Activated CD8-positive, alpha-beta memory T cell treated with anti-CD3 and anti-CD28 coated beads, Interleukin-2, amount 50 U/mL, for 24 hours (primary cell): ENCODE results near the gene FNTB.

Experiments used
- DNase-seq: peaks from one replicate; pipeline ENCODE4 v3.0.0-alpha.2; 2020; ENCODE audit errors: extremely low read depth

The FNTB gene

DNA sequence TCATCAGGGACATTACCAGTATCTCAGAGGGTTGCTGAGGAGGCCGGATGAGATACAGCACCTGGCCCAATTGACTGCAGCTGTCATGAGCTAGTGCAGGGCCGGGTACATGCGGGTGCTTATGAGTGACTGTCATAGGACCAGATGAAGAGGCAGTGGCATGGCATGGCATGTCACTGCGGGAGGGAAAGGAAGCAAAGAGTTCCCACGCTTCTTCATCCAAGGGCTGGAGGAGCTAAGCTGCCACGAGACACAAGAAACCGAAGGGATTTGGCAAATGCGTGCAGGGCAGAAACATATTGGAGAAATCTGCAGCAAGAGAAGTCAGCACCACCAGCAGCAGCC, 33.4 kb upstream of the FNTB start:
- DNase-seq = no peak

DNA sequence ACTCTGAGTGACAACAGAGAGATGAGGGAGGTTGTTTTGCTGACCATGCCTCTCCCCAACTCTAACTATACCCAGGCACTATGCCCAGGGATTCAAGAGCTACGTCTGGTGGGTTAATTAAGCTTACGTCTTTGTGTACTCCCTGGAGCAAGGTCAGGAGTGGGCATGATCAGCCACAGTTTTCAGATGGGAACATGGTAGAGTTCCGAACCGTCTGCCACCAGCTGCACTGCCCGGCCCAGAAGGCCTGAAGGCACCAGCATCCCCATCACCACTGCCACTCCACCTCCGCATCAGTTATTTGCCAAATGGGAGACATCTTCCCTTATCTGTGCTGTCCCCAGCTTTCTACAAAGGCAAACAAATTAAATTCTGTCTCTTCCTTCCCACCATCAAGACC, 33.0 kb upstream of the FNTB start:
- no peak for DNase-seq

DNA sequence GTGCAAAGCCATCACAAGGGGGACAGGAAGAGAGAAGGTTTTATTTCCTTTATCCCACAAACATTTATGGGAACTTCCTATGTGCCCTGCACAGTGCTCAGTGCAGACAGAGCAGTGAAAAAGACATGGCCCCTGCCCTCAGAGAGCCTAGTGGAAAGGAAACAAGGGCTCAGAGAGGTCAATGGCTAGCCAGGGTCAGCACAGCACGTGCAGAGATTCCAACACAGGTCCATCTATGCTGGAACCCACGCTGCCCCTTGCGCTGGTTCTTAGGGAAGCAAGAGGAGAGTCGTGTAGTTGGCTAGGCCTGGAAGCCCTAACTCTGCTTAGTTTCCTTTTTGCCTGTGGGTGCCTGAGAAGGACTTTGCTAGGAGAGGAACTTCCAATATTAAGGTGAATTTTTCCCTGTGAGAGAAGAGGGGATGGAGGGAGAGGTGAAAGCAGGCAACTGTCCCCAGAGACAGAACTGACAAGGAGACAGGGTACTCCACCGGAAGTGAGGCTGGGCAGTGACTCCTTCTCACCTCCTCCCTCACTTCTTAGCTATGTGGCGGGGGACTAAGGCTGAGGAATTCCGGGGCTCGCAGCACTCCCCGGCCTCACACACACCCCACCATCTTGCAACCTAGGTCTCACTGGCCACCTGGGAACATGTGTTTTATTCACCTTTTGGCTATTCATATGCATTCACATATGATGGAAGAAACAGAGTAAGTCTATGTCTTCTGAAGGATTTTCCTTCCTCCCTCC, 32.0 kb upstream of the FNTB start:
- no peak for DNase-seq

DNA sequence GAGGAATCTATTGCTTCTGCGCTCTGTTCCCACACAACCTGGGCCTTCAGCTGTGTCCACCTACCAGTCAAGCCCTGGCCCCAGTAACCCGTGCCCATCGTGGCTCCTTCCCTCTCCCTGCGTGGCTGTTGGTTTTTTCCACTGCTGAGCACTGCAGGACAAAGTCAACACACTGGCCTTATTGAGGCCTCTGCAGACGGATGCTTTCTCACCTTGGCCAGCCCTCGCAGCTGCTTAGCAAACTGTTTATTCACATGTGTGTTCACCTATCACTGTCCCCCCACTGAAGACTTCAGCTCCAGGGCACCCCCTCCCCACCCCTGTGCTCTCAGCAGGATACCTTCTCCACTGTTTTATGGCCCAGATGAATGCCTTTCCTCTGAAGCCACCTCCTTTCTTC, 31.4 kb upstream of the FNTB start:
- no peak for DNase-seq

DNA sequence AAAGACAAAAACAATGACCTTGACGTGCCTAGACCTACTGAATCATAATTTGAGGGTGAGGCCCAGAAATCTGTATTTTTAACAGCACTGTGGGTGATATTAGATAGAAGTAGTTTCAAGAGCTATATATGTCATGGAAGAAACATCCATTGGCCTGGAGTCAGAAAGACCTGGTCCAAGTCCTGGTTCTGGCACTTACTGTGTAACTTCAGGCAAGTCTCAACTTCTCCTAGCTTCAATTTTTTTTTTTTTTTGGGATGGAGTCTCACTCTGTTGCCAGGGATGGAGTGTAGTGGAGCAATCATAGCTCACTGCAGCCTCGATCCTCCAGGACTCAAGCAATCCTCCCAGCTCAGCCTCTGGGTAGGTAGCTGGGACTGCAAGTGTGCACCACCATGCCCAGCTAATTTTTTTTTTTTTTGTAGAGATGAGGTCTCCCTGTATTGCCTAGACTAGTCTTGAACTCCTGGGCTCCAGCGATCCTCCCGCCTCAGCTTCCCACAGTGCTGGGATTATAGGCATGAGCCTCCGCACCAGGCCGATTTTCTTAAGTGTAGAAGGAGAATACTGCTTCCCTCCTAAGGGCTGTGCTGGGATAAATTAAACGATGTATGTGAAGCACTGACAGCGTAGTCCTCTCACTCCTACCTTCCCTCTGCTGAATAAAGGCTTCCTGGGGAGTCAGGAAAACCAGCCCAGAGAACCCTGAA, 29.8 kb upstream of the FNTB start:
- DNase-seq = no peak

DNA sequence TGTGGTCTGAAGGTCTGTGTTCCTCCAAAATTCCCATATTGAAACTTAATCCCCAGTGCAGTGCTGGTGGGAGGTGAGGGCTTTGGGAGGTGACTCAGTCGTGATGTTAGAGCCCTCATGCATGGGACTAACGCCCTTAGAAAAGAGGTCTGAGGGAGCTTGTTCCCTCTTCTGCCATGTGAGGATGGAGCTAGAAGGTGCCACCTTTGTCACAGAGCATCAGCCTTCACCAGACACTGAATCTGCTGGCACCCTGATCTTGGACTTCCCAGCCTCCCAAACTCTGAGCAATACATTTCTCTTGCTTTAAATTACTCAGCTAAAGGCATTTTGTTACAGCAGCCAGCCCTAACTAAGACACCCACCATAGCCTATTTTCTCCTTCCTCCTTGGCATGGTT, 28.5 kb upstream of the FNTB start:
- DNase-seq = no peak

DNA sequence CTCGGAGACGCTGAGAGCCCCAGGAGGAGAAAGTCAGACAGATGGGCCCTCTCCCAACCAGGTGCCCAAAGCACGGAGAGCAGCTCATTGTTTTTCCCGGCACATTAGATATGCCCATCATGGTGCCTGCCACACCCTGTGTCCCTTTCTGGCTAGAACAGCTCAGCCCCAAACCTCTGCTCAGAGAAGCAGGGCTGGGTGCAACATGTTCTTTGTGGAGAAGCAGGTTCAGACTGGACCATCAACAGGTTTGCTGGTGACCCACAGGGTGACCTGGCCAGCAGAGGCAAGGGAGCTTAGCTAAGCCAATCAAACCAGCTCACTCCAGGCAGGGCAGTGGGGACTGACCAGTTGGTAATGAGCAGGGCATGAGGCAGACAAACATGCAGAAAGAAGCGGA, 28.0 kb upstream of the FNTB start:
- DNase-seq = no peak

DNA sequence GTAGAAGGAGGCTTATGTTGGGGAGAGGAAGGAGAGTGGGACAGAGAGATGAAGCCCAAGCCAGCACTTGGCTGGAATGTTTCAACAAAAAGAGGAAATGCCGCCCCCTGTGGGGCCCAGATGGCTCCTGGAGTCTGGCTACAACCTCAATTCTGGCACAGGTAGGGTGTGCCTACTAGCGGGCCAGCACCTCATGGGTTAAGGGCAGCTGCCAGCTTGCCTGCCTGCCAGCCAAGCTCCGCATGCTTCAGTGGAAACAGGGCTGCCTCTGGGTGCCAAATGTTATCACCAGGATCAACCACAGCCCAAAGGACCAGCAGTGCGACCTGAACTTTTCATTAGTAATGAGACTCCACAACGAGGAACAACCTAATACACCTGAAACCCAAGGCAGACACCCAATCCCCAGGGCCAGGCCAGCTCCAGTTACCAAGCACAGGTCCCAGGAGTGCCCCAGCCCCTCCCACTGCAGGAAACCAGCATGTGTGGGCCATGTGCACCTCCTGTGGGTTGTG, 25.9 kb upstream of the FNTB start:
- DNase-seq = no peak

DNA sequence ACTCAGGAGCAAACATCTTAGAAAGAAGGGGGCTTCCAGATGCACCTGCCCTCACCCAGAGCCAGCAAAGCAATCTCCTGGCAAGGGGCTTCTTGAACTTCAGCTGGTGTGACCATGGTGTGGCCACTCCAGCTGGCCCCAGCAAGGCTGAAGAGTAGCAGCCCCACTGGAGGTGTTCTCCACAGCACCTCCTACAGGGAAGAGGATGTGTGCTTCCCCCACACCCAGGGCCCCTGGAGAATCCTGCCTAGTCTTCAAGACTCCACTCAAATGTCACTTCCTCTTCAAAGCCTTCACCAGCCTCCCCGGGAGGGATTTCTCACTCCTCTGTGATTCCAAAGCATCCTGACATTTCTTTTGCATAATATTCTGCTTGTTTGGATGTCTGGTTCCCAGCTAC, 23.1 kb upstream of the FNTB start:
- no peak for DNase-seq

DNA sequence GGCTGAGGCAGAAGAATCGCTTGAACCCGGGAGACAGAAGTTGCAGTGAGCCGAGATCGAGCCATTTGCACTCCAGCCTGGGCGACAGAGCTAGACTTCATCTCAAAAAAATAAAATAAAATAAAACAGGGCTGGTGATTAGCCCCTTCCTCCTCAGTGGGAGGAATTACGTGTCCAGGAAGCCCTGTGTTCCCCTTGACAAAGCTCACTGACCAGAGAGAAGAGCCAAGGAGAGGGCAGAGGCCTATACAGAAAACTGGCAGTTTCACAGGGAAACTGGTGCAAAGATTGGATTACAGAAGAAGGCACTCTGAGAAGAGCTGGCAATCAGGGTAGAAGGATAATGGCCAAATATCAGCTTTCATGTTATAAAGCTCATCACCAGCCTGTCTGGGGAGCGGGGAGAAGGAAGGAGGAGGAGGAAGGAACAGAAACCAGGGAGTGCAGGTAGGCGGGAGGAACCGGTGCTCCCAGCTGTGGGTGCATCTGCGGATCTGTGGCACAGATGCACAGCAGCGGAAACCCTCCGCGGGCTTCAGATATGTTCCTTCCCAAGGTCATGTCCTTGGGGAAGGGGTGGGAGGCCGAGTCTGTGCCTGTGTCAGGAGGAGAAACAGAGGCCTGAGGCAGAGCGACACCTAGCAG, 21.2 kb upstream of the FNTB start:
- no peak for DNase-seq

DNA sequence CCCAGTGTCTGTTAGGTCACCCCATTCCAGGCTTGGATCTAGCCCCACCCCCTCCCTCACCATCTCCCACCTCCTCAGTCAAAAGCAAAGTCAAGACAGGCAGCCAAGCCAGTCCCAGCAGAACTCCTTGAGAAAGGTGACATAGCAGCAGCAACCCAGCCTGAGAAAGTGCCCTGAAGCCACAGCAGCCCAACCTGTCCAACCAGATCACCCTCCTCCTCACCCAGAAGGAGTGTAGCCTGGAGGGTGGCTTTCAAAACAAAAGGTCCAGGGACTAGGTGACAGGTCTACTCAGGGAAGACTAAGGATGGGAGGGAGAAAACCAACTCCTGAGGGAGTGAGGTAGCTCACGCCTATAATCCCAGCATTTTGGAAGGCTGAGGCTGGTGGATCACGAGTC, 19.7 kb upstream of the FNTB start:
- no peak for DNase-seq

DNA sequence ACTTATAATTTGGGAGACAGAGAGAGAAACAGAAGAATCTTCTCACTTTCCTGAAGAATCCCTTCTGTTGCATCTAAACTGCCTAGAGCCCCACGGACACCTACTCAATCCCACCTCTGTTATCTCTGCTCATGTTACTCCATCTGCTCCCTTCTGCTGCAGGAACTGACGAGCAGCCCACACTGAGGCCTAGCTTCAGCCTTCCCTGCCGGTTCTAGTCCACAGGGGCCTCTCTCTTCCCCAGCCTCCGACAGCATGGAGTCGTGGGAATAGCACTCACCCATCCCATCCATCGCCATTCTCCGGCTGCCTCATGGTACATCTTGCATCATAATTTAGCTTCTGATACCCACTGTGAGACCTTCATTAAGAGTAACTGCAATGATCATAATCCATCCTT, 18.5 kb upstream of the FNTB start:
- no peak for DNase-seq

DNA sequence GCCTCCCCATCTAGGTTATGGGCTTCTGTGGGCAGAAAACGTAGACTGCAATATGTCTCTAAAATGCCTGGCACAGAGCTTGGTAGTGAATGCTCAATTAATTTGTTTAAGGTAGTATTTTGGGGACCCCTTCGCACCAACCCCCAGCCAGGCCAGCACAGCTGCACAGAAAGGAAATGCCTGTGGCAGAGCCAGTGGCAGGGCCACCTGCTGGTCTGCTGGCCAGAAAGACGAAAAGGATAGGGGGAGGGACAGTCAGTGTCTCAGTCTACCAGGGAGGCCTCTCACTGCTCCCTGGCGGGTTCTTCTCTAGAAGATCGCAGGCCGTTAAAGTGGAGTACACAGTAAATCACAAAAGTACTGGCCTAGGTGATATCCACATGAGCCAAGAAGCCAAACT, 18.0 kb upstream of the FNTB start:
- no peak for DNase-seq

DNA sequence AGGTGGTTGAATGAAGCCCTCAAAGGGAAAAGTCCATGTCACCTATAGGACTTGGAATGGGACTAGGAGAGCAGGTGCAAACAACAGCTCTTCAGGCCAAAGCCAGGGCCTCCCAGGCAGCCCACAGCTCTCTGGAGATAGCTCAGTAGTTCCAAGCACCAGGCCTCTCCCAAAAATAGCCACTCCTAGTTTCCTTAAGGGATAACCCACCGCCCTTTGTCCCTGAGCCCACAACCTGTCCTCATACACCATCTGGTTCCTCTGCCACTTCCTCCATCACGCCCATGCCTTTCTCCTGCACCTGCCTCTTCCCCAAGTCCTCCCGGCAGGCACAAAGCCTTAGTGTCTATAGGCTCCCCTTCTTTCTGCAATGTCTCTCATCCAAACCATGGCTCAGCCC, 16.7 kb upstream of the FNTB start:
- DNase-seq = no peak

DNA sequence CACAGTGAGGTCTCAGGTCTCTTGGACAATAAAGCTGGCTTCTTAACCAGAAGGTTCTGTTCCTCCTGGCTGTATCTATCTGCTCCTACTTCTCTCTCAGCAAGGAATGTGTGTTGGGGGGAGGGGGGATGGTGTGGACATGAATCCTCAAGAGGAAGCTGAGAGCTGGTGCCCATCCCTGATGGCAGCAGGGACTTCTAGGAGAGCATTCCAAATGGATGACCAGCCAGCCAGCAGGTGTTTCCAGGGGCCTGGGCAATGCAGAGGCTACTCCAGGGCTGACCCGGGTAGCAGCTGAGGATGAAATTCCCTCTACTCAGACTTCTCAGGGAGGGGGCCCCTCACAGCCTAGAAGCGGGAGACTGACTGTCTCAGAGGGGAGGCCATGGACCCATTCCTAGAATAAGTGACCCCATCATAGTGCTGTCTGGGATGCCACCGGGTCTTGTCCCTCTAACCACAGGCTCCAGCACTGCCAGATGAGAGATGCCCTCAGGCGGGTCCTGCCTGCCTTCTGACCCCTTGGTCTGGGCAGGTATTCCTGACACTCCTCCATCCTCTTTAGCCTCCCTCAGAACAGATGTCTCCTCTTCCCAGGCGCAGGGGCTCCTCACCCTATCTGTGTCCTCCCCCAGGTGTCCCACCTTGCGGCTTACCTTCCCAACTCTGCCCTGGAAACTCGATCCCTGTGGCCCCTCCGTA, 15.8 kb upstream of the FNTB start:
- no peak for DNase-seq

DNA sequence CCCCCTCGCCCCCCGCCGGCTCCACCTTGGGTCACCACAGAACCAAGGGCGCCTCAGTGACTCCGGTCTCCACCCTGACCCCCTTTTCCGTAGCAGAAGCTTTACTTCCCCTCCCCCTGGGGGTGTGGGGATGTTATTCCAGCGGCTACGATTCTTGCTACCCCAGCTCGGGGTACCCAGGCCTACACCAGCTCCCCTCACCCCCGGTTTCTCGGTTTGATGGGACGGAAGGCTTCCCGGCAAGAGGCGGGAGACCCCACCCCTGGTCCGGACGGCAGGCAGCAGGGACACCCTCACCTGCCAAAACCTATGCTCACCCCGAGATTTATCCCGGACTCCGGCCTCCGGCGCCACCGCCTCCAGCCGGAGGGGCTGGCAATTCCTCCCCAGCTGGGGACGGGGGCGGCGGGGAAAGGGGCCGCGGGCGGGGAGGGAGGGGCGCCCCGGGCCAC, 15.2 kb upstream of the FNTB start:
- DNase-seq = no peak

DNA sequence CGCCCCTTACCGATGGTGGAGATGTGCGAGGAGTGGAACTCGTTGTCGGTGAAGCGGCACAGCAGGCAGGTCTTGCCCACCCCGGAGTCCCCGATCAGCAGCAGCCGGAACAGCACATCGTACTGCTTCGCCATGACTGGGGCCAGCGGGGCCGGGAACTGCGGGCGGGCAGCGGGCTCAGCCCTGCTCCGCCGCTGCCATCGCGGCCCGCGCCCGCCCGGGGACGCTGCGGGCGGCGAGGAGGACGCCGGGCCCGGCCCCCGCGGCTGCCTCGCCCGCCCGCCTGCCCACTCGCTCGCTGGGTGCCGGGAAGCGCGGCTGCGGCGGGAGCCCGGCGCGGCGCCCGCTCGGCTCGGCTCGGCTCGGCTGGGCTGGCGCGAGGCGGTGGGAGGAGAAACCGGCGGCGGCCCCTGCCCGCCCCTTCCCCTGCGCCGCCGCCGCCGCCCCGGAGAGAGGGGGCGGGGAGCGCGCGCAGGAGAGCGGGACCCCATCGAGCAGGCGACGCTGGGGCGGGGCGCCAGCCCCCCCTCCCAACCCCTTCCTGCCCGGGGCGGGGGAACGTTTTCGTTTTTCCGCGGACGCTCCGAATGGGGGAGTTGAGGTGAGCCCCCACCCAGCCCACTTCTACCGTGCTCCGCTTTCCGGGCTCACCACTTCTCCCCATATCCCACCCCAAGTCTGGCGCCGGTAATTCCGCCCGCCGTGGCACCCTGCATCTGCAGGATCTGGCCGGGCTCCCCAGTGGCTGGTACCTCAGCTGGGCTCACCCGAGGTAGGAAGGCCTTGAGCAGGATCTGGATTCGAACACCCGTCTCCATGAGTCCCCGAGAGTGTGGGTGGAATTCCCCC, 14.5 kb upstream of the FNTB start, which contains the start of gene RAB15:
Gene RAB15 (minus strand): TSS at position 394 of the 849 bp plus-strand sequence. CDS start 260 bp downstream, at position 134.
- no peak for DNase-seq

DNA sequence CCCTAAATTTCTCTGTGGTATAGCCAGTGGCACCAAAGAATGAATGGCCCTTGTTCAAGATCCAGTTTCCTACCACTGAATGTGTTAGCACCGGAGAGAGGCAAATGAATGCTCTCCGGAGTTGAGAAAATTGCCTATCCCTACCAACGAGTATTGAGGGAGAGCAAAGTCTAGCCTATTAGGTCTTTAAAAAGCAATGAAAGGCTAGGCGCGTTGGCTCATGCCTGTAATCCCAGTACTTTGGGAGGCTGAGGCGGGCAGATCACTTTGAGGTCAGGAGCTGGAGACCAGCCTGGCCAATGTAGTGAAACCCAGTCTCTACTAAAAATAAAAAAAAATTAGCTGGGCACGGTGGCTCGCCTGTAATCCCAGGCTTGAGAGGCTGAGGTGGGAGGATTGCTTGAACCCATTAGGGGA, 13.7 kb upstream of the FNTB start:
- DNase-seq = no peak

DNA sequence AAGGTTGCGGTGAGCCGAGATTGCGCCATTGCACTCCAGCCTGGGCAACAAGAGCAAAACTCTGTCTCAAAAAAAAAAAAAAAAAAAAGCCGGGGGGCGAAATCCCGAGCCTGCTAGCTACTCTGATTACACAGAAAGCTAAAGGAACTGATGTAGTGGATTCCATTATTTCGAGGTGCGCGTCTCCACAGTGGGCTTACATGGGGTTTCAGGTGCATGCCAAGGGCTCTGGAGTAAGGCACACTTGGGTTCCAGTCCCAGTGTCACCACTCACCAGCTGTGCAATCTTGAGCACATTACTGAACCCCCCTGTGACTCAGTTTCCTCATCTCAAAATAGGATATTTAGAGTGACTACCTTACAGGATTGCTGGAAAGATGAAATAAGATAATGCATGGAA, 12.9 kb upstream of the FNTB start:
- DNase-seq = no peak

DNA sequence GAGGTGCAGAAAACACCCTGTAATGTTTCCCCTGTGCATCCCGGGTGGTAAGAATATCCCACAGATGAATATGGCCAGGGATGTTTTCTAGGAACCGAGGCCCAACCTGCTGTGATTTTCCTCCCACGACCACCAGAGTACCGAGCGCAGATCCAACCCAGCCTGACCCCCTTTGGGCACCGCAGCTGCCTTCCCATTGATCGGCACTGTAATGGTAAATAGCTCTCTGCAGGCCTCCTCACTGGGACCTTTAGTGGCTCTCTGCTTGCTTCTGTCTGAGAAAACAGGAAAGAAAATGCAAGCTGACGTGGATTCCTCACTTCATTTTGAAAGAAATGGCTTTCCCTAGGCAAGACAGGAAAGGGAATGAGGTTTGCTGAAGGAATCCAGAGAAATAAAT, 12.1 kb upstream of the FNTB start:
- DNase-seq = no peak

DNA sequence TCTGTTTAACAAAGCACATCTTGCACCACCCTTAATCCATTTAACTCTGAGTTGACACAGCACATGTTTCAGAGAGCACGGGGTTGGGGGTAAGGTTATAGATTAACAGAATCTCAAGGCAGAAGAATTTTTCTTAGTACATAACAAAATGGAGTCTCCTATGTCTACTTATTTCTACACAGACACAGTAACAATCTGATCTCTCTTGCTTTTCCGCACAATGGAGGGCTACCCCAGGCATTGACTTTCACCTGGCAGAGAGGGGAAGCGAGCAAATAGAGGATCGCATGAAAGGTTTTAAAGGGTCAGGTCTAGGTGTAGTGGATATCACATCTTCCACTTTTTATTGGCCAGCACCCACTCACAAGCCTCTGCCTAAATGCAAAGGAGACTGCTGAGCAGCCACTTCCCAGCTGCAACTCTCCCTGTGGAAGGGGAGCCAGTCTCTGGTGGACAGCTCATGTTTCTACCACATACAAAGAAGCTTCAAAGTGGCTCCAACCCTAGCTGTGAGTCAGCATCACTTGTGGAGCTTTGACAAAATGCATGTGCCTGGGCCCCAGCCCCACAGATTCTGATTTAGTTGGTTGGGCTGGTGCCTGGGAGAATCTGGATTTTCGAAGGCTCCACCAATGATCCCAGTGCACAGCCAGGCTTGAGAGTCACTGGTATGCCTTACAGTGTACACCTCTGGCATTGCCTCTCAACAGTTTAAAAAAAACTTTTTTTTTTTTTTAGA, 7.2 kb upstream of the FNTB start:
- no peak for DNase-seq
